Omental fat pad (tissue), 4 donors: Measurements from ENCODE around the gene MT3. TPM values are rescaled to one million over a fixed set of nuclear protein-coding genes. Genes with fewer than 3 reads are reported as not detected.

Source experiments
- ATAC-seq: fragments of 150-250 bp; one replicate; pipeline ENCODE4 v1.9.1; 2016; ENCODE audit warnings: mild to moderate bottlenecking, moderate library complexity; ENCODE audit not compliant: low FRiP score
- DNase-seq: peaks from one replicate; pipeline ENCODE4 v3.0.0-alpha.2; 2019; ENCODE audit warnings: low spot score
- CTCF ChIP-seq, 3 donors: fragments of 450-650 bp; IDR thresholded peaks; one replicate each; pipeline ENCODE4 v1.5.1; 2016 to 2017; ENCODE audit warnings: antibody characterized with exemption in 3 of 3, mild to moderate bottlenecking in 3 of 3, moderate library complexity in 2 of 3
- total RNA-seq, 4 donors: library from RNA; depleted of rRNA; stranded (reverse); fragments of >200 nt; gene quantifications; one replicate each; pipeline ENCODE4 v1.1.0, GENCODE V29; 2016

The MT3 gene
- total RNA-seq, 4 donors from 2014 or later: not detected

- TF ChIP-seq CTCF (IDR thresholded peaks at IDR 0.05): no peak
- no peak for DNase-seq
Measured at GRCh38 chr16:56561126-56561525, 28.2 kb upstream of the MT3 start.

GRCh38 chr16:56564793-56565477 lies 24.4 kb upstream of the MT3 start, which contains the start of gene MT4:
MT4 (plus strand) TSS chr16:56565073; CDS start chr16:56565129, 56 bp downstream.
- ATAC-seq: no peak

More at GRCh38 chr16:56561126-56561525, 28.2 kb upstream of the MT3 start:
- no peak for ATAC-seq

GRCh38 chr16:56569971-56570370 lies 19.4 kb upstream of the MT3 start:
- ATAC-seq: peak; percentile 37
- TF ChIP-seq CTCF (IDR thresholded peaks at IDR 0.05): no peak
- no peak for DNase-seq

More at GRCh38 chr16:56564793-56565477, 24.4 kb upstream of the MT3 start, which contains the start of gene MT4:
- DNase-seq: no peak
- TF ChIP-seq CTCF (IDR thresholded peaks at IDR 0.05): no peak

GRCh38 chr16:56571525-56571924 lies 17.8 kb upstream of the MT3 start:
- no peak for TF ChIP-seq CTCF (IDR thresholded peaks at IDR 0.05)
- no peak for DNase-seq
- no peak for ATAC-seq

GRCh38 chr16:56574625-56575024 lies 14.7 kb upstream of the MT3 start:
- no peak for ATAC-seq
- DNase-seq: no peak
- no peak for TF ChIP-seq CTCF (IDR thresholded peaks at IDR 0.05)

- peak in 2 of 3 donors; percentile 13 to 16 for TF ChIP-seq CTCF (IDR thresholded peaks at IDR 0.05)
- ATAC-seq (peak; percentile 87), DNase-seq (peak; percentile 53)
Measured at GRCh38 chr16:56576585-56577299, 12.6 kb upstream of the MT3 start.

GRCh38 chr16:56577300-56577625 lies 12.1 kb upstream of the MT3 start:
- no peak for DNase-seq
- no peak for ATAC-seq
- TF ChIP-seq CTCF (IDR thresholded peaks at IDR 0.05): no peak
